IMR-90 (cell line): ENCODE data around the gene SLC25A31. TPM values are rescaled to one million over a fixed set of nuclear protein-coding genes. Genes with fewer than 3 reads are reported as not detected.

Source experiments
- ATAC-seq: fragments of 200-7000 bp; cut with Tn5 transposase; 2 replicates; pipeline ENCODE4 v1.9.1; 2020; ENCODE audit warnings: low read depth, mild to moderate bottlenecking, moderate library complexity
- BruUV-seq: library from RNA; stranded (reverse); fragments of 400-500 nt; replicated peaks from 2 replicates; lab custom pipeline; 2021; lab: Mats Ljungman, UMichigan
- CTCF ChIA-PET: fragments of 300-600 bp; formaldehyde crosslinking; extraction: SDS; loops from one replicate; lab custom pipeline; 2021; ENCODE audit warnings: antibody characterized with exemption; lab: Yijun Ruan, JAX
- POLR2A ChIA-PET: fragments of 300-600 bp; sonication (Branson Sonifier 250); formaldehyde crosslinking; loops from one replicate; lab custom pipeline; 2022; ENCODE audit warnings: antibody characterized with exemption; ENCODE audit not compliant: unreplicated experiment; lab: Charles Lee
- DNase-seq: peaks from one replicate; pipeline ENCODE4 v3.0.0; 2013
- H2AFZ ChIP-seq: replicated peaks from 2 replicates; pipeline ENCODE3; 2013; ENCODE audit warnings: low read length, mild to moderate bottlenecking; ENCODE audit not compliant: poor library complexity
- H2AK5ac ChIP-seq: 2 replicates; pipeline ENCODE4 v1.6.1; 2013; ENCODE audit warnings: low read depth, low read length, inconsistent platforms
- H2AK9ac ChIP-seq: replicated peaks from 2 replicates; pipeline ENCODE3; 2013; ENCODE audit warnings: mild to moderate bottlenecking, low read depth, low read length, moderate library complexity; ENCODE audit not compliant: poor library complexity
- H2BK120ac ChIP-seq: 2 replicates; pipeline ENCODE4 v1.6.1; 2013; ENCODE audit warnings: low read depth, low read length, inconsistent platforms
- H2BK15ac ChIP-seq: 3 replicates; pipeline ENCODE4 v1.6.1; 2013; ENCODE audit warnings: low read depth, low read length, inconsistent platforms
- H2BK20ac ChIP-seq: 2 replicates; pipeline ENCODE4 v1.6.1; 2013; ENCODE audit warnings: low read depth, mild to moderate bottlenecking, inconsistent platforms, low read length, moderate library complexity
- H2BK5ac ChIP-seq: 2 replicates; pipeline ENCODE4 v1.6.1; 2013; ENCODE audit warnings: mild to moderate bottlenecking, low read depth, low read length, inconsistent platforms; ENCODE audit not compliant: poor library complexity, severe bottlenecking
- H3K14ac ChIP-seq: replicated peaks from 2 replicates; pipeline ENCODE4 v1.6.1; 2013; ENCODE audit warnings: low read depth, low read length, inconsistent platforms
- H3K18ac ChIP-seq: 2 replicates; pipeline ENCODE4 v1.6.1; 2013; ENCODE audit warnings: low read depth, low read length, control low read depth
- H3K23ac ChIP-seq: 2 replicates; pipeline ENCODE4 v1.6.1; 2013; ENCODE audit warnings: low read depth, low read length, inconsistent platforms
- H3K27ac ChIP-seq: 2 replicates; pipeline ENCODE4 v1.5.1; 2013; ENCODE audit warnings: mild to moderate bottlenecking, control low read depth, low read length; ENCODE audit not compliant: insufficient read depth
- H3K27me3 ChIP-seq: 2 replicates; pipeline ENCODE4 v1.6.1; 2013; ENCODE audit warnings: low read length; ENCODE audit not compliant: control insufficient read depth, insufficient read depth
- H3K36me3 ChIP-seq: 2 replicates; pipeline ENCODE4 v1.6.1; 2013; ENCODE audit warnings: low read length, mixed read lengths; ENCODE audit not compliant: control insufficient read depth, insufficient read depth
- H3K4ac ChIP-seq: 2 replicates; pipeline ENCODE4 v1.6.1; 2013; ENCODE audit warnings: low read depth, low read length, inconsistent platforms
- H3K4me1 ChIP-seq: 2 replicates; pipeline ENCODE4 v1.6.1; 2013; ENCODE audit warnings: low read length, mixed read lengths; ENCODE audit not compliant: control insufficient read depth, insufficient read depth
- H3K4me2 ChIP-seq: 2 replicates; pipeline ENCODE4 v1.6.1; 2013; ENCODE audit warnings: low read depth, mild to moderate bottlenecking, control low read depth, low read length, moderate library complexity
- H3K4me3 ChIP-seq: 2 replicates; pipeline ENCODE4 v1.5.1; 2013; ENCODE audit warnings: low read depth, mild to moderate bottlenecking, control low read depth, low read length, moderate library complexity; ENCODE audit not compliant: insufficient read depth
- H3K56ac ChIP-seq: 2 replicates; pipeline ENCODE4 v1.6.1; 2013; ENCODE audit warnings: low read length, inconsistent platforms; ENCODE audit not compliant: insufficient read depth; ENCODE audit errors: extremely low read depth
- H3K79me1 ChIP-seq, 2 experiments: 2 replicates each; pipeline ENCODE4 v1.6.1; 2013; ENCODE audit warnings: low read length in 2 of 2, inconsistent platforms in 1 of 2, low read depth in 1 of 2
- H3K9ac ChIP-seq: 2 replicates; pipeline ENCODE4 v1.6.1; 2013; ENCODE audit warnings: low read depth, low read length, control low read depth
- H3K9me1 ChIP-seq: 2 replicates; pipeline ENCODE4 v1.6.1; 2013; ENCODE audit warnings: low read length, inconsistent platforms; ENCODE audit not compliant: insufficient read depth
- H3K9me3 ChIP-seq: 2 replicates; pipeline ENCODE4 v1.6.1; 2013; ENCODE audit warnings: low read length; ENCODE audit not compliant: control insufficient read depth, insufficient read depth
- H4K20me1 ChIP-seq: 2 replicates; pipeline ENCODE4 v1.6.1; 2013; ENCODE audit warnings: low read length, inconsistent platforms; ENCODE audit not compliant: insufficient read depth
- H4K5ac ChIP-seq: 2 replicates; pipeline ENCODE4 v1.6.1; 2013; ENCODE audit warnings: mild to moderate bottlenecking, low read depth, low read length, control low read depth
- H4K8ac ChIP-seq, 2 experiments: 2 replicates each; pipeline ENCODE4 v1.6.1; 2013; ENCODE audit warnings: low read depth in 2 of 2, low read length in 2 of 2, control low read depth in 1 of 2, inconsistent platforms in 1 of 2
- H4K91ac ChIP-seq: 2 replicates; pipeline ENCODE4 v1.6.1; 2013; ENCODE audit warnings: low read depth, low read length, inconsistent platforms; ENCODE audit not compliant: insufficient read depth
- MAZ ChIP-seq: IDR thresholded peaks from 2 replicates; pipeline ENCODE4 v1.6.1; 2012; ENCODE audit warnings: low read depth, mild to moderate bottlenecking, low read length, improper control_type of control experiment, moderate library complexity, borderline replicate concordance
- RCOR1 ChIP-seq: IDR thresholded peaks from 2 replicates; pipeline ENCODE4 v1.6.1; 2012; ENCODE audit warnings: mild to moderate bottlenecking, low read length, improper control_type of control experiment; ENCODE audit not compliant: insufficient replicate concordance
- RFX5 ChIP-seq: IDR thresholded peaks from 2 replicates; pipeline ENCODE4 v1.8.0; 2012; ENCODE audit warnings: low read depth, mild to moderate bottlenecking, low read length, moderate library complexity
- WGBS, 2 experiments: methylation state at CpG; one replicate each; pipeline versions ENCODE4 v1.1.5 to v1.1.7; 2013; ENCODE audit warnings: missing lambda C conversion rate in 2 of 2; ENCODE audit not compliant: insufficient read length in 1 of 2; ENCODE audit errors: extremely low coverage in 2 of 2; 5-methylcytosine and 5-hydroxymethylcytosine counted together
- dilution Hi-C: fragments of 300-500 bp; cut with HindIII; formaldehyde crosslinking; loops from one replicate; pipeline ENCODE4 v1.14.3; 2018; ENCODE audit warnings: low sequenced_read_pairs; ENCODE audit not compliant: unreplicated experiment
- in situ Hi-C: fragments of 300-500 bp; cut with MboI; formaldehyde crosslinking; loops from 3 replicates; pipeline ENCODE4 v1.14.3; 2019; ENCODE audit warnings: low sequenced_read_pairs, inconsistent platforms, mixed read lengths
- intact Hi-C: fragments of 100-400 bp; cut with micrococcal nuclease; formaldehyde crosslinking; loops from 2 replicates; pipeline ENCODE4 v1.10.0; 2022
- polyA plus RNA-seq, 3 experiments: library from polyadenylated mRNA; depleted of rRNA; stranded (reverse); fragments of >200 nt; gene quantifications; 2 replicates each; pipeline ENCODE4 v1.2.3, GENCODE V29; 2012; ENCODE audit warnings: low replicate concordance in 1 of 3
- total RNA-seq: library from RNA; depleted of rRNA; stranded (reverse); fragments of >200 nt; gene quantifications from 2 replicates; pipeline ENCODE4 v1.2.3, GENCODE V29; 2012

Gene SLC25A31
- total and polyA plus RNA-seq, 2 of the 4 experiments (the other 2 are of a cell fraction) = not detected

DNA sequence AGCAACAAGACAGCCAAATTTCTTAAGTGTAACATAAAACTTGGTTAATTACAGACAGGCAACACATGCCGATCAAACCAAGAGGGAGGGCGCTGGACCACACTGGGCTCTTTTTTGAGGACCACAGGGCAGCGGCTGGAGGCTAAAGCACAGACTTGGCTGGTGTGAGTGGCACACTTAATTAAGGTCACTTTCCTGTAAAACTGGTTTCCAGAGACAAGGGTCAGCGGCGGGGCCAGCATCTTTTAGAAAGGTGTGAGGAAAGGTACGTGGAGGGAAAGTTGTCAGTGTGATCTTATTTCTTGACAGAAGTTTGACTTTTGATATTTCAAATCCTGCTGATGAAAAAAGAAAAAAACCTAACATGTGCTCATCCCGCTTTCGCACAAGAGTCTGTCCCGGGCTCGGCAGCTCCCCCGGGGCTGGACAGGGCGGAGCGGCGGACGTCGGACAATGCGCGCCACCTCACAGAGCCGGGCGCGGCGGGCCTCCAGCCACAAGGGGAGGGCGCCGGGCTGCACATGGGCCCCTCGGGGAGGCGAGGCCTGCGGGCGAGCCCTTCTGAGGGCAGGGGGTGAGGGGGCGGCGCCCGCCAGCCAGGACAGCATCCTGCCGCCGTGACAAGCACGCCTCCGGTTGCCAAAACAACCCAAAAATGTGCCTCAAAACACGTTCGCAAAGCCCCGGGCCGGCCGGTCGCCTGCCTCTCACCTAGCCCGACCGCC is 51.3 kb downstream of the SLC25A31 start:
- no peak overlapping the region; the same call in 1 of the 2 replicates for H3K56ac ChIP-seq
- no peak overlapping the region for H2BK20ac ChIP-seq
- WGBS, 2 experiments = 4% methylated on average over 9 of the region's 43 CpGs; no CpG with 5 or more reads in 1 of the 2 experiments
- peak overlapping the region; percentile 48 for H3K27ac ChIP-seq
- no peaks in the 10 kb centered on the region; the same call in 1 of the 2 replicates for H3K27me3 ChIP-seq
- peak overlapping the region; percentile 56 for H3K9ac ChIP-seq
- POLR2A ChIA-PET = no interaction called here
- H3K79me1 ChIP-seq = no peaks in the 10 kb centered on the region
- peak overlapping the region; percentile 57 for H3K4me2 ChIP-seq
- no peak overlapping the region for H2BK5ac ChIP-seq
- peak overlapping the region; percentile 8; the same call in 1 of the 2 replicates for H3K18ac ChIP-seq
- H3K36me3 ChIP-seq = no peaks in the 10 kb centered on the region
- CTCF ChIA-PET = no interaction called here
- no TSS peak for BruUV-seq
- H3K4me1 ChIP-seq = no peaks in the 10 kb centered on the region
- peak overlapping the region; percentile 53; the same call in 1 of the 2 replicates for H3K14ac ChIP-seq
- H2AFZ ChIP-seq = peak overlapping the region; percentile 97
- H3K4ac ChIP-seq = peak overlapping the region; percentile 30; the same call in 1 of the 2 replicates
- H2AK5ac ChIP-seq = peak overlapping the region; percentile 13
- dilution Hi-C loops = no loop called here
- intact Hi-C loops = loop anchor here (2.0 to 10.0 kb wide), 3 partner anchors 101 to 279 kb away; partner anchors contain the start of genes ABHD18, LARP1B, MFSD8 and PLK4
- in situ Hi-C loops = no loop called here
- H4K20me1 ChIP-seq = no peaks in the 10 kb centered on the region
- peak overlapping the region; percentile 2; the same call in 1 of the 2 replicates for H4K91ac ChIP-seq
- no peaks in the 10 kb centered on the region for H3K9me3 ChIP-seq
- H2AK9ac ChIP-seq = peak overlapping the region; percentile 71
- H4K8ac ChIP-seq = peak overlapping the region in 1 of 2 experiments; percentile 81; a peak in 3 of 4 replicates
- 0 out of 2 replicates have a peak, but pooled peaks cover 3% of the 10 kb centered on the region for H3K9me1 ChIP-seq
- no peak for TF ChIP-seq RCOR1
- peak; percentile 18; the same call in 1 of the 2 replicates for TF ChIP-seq MAZ
- no peak for TF ChIP-seq RFX5
- DNase-seq = peak; percentile 15
- H3K4me3 ChIP-seq = peak overlapping the region; percentile 79
- ATAC-seq = peak; percentile 60
- 0 out of 2 replicates have a peak overlapping the region, but pooled peaks have one; percentile 6 for H3K23ac ChIP-seq
- no peak overlapping the region for H2BK15ac ChIP-seq
- peak overlapping the region; percentile 7; the same call in 1 of the 2 replicates for H2BK120ac ChIP-seq
- no peak overlapping the region; the same call in 1 of the 2 replicates for H4K5ac ChIP-seq
